ENCODE data around the gene HOXA5.

HOXA5 gene

GRCh38 chr7:27143023-27143949 is at the start of gene HOXA5:
Gene HOXA5, minus strand, starts transcription at chr7:27143681. Its CDS starts 74 bp downstream, at chr7:27143607.
- DNase-seq (ENCODE audit: low read depth, low spot score) = peak; percentile 96

- peak; percentile 22 for DNase-seq (ENCODE audit: low read depth, low spot score)
These were observed 49.3 kb upstream of the HOXA5 start for GRCh38 chr7:27192546-27193334.

- DNase-seq (ENCODE audit: low read depth, low spot score) = peak; percentile 58
These were observed 48.5 kb upstream of the HOXA5 start for GRCh38 chr7:27191833-27192545.

DNA sequence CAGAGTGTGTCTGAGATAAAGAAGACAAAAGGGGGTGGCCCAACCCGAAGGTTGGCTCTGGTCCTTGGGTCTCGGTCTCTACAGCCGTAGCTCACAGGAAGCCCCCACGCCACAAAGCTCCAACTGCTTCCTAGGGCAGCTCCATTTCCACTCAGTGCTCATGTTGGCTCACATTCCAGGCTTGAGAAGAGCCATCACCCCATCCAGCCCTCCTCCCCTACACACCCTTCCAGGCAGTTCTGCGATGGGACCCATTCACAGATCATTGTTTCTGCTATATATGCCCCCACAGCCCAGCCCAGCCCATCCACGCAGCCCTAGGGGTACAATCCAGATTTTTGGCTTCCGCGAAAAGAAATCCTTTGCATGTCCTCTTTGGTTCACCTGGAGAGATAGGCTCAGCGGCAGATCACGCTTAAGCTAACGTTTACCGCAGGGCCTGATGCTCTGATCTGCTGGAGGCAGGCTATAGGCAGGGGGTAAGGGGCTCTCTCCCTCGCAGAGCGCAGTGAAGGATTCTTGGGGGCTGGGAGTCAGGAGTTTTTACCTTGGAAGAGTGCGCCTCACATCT is 47.8 kb upstream of the HOXA5 start:
- peak; percentile 32 for DNase-seq (ENCODE audit: low read depth, low spot score)

GRCh38 chr7:27189997-27190748 is 46.7 kb upstream of the HOXA5 start:
- no peak for DNase-seq (ENCODE audit: low read depth, low spot score)

GRCh38 chr7:27189295-27189996 is 46.0 kb upstream of the HOXA5 start:
- DNase-seq (ENCODE audit: low read depth, low spot score) = peak; percentile 55

GRCh38 chr7:27188386-27189294 is 45.2 kb upstream of the HOXA5 start:
- peak; percentile 55 for DNase-seq (ENCODE audit: low read depth, low spot score)

DNA sequence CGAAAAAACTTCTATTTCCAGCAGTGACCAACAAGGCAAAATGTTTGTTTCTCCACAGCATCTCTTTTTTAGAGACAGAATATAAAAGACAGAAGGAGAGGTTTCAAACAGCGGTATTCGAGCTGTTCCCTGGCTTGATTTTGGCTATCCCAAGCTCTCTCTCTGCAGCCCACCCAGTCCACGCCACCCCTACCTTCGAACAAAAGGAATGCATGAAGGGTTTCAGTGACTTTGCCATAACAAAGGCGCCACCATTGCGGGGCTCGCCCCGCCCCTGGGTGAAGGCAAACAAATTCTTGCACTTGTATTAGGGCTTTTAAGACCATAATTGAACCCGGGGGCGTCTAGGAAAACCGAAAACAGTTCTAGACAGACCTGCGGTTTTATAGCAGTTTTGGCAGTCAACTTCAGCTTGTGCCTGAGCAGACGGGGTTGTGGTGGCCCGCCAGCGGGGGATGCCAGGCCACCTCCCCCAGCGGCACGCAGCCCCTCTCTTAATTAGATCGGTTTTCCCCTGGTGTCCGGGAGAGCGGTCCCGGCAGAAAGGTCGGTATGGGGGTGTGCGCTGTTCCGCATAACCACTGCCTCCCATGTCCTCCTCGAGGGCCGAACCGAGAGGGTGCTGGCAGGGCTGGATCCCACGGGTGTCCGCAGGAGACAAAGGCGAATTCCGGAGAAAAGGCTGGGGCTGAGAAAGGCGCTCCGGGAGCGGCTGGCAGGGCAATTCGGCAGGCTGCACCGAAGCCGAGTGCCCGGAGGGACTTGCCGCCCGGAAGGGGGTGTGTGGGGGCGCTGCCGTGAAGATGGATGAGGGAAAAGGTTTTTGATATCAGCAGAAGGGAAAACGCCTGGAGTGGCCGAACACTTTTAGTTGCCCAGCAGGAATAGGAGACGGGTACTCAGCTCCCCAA is 44.2 kb upstream of the HOXA5 start:
- peak; percentile 43 for DNase-seq (ENCODE audit: low read depth, low spot score)

DNA sequence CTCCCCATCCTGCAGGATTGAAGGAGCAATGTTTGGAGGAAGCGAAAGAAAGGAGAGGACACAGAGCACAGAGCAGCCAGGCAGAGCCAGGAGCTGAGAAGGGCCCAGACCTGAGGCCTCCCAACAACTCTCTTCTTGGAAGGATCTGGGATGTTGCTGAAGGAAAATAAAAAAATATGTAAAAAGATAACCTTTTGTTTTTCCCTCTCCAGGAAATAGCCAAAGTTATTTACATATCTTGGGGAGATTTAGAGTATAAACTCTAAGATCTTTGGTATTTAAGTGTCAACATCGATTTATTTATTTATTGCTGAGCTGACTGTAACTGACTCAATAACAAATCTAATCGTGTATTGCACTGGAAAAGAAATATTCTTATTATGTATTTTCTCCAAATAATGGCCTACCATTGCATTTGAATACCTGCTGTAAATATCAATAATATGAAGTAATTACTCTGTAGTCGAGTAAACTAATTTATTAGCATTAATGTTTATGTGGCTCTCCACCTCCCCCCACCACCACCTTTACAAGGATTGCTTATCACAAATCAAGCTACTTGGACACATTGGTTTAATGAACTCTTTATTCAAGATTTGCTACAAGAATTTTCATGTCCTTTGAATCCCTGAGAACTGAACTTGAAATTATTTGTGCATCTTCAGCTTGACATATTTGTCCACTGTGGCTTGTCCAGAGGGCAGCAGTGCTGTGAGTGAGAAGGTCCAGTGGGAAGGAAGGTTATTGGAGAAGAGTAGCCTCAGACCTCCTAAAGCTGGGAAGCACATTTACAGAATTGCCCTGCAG is 43.4 kb upstream of the HOXA5 start:
- peak; percentile 10 for DNase-seq (ENCODE audit: low read depth, low spot score)

- DNase-seq (ENCODE audit: low read depth, low spot score) = peak; percentile 44
These were observed 42.6 kb upstream of the HOXA5 start for GRCh38 chr7:27185854-27186667.

GRCh38 chr7:27185013-27185853 is 41.8 kb upstream of the HOXA5 start, which contains the start of gene HOXA11:
Gene HOXA11, minus strand, starts transcription at chr7:27185232. Its CDS starts 88 bp downstream, at chr7:27185144.
- DNase-seq (ENCODE audit: low read depth, low spot score) = peak; percentile 67

GRCh38 chr7:27184337-27185012 is 41.0 kb upstream of the HOXA5 start:
- DNase-seq (ENCODE audit: low read depth, low spot score) = peak; percentile 47

GRCh38 chr7:27183682-27184336 is 40.3 kb upstream of the HOXA5 start:
- DNase-seq (ENCODE audit: low read depth, low spot score) = no peak
